Measurements from ENCODE around the gene LRRC2. TPM values are rescaled to one million over a fixed set of nuclear protein-coding genes. Genes with fewer than 3 reads are reported as not detected.
"Not testable (repeated sequence)": the region's sequence is repeated elsewhere in the genome, so short reads cannot be mapped to it uniquely, and the experiment has no call there.

The LRRC2 gene
- total RNA-seq, 3 donors from 2014 or later = 1.5 to 13.8 (median 2.0) TPM

- intact Hi-C loops (cut with DNase I; ENCODE audit: low total_unique reads) = no loop called here
- Histone ChIP-seq H3K4me3 (no peak overlapping the region), H3K27me3 (no peaks in the 10 kb centered on the region), H3K27ac (no peak overlapping the region), H3K36me3 (no peaks in the 10 kb centered on the region), H3K4me1 (no peaks in the 10 kb centered on the region), H3K9me3 (no peaks in the 10 kb centered on the region)
- no peak for TF ChIP-seq CTCF (IDR thresholded peaks at IDR 0.05)
- TF ChIP-seq POLR2AphosphoS5 (IDR thresholded peaks at IDR 0.05) = no peak
- no peak for TF ChIP-seq POLR2A (IDR thresholded peaks at IDR 0.05)
- DNase-seq (ENCODE audit: low spot score in 2 of 2) = no peak
Observed at GRCh38 chr3:46524832-46525231, 41.3 kb downstream of the LRRC2 start.

- Histone ChIP-seq H3K27me3 (no peaks in the 10 kb centered on the region), H3K27ac (no peak overlapping the region), H3K4me1 (no peaks in the 10 kb centered on the region), H3K4me3 (no peak overlapping the region), H3K9me3 (no peaks in the 10 kb centered on the region), H3K36me3 (no peaks in the 10 kb centered on the region)
- intact Hi-C loops (cut with DNase I; ENCODE audit: low total_unique reads) = no loop called here
- TF ChIP-seq POLR2A (IDR thresholded peaks at IDR 0.05) = no peak
- no peak for DNase-seq (ENCODE audit: low spot score in 2 of 2)
Observed at GRCh38 chr3:46524008-46524407, 42.1 kb downstream of the LRRC2 start.

GRCh38 chr3:46523556-46523955 lies 42.5 kb downstream of the LRRC2 start:
- intact Hi-C loops (cut with DNase I; ENCODE audit: low total_unique reads) = no loop called here

GRCh38 chr3:46522201-46522600 lies 43.9 kb downstream of the LRRC2 start:
- H3K4me3 ChIP-seq; H3K4me1 ChIP-seq; H3K27ac ChIP-seq; H3K36me3 ChIP-seq; H3K9me3 ChIP-seq; DNase-seq (ENCODE audit: low spot score in 2 of 2); H3K27me3 ChIP-seq; intact Hi-C loops (cut with DNase I; ENCODE audit: low total_unique reads): not testable (repeated sequence)

More at GRCh38 chr3:46523556-46523955, 42.5 kb downstream of the LRRC2 start:
- Histone ChIP-seq H3K4me3 (no peak overlapping the region), H3K9me3 (no peaks in the 10 kb centered on the region), H3K36me3 (no peaks in the 10 kb centered on the region), H3K27me3 (no peaks in the 10 kb centered on the region), H3K4me1 (no peaks in the 10 kb centered on the region), H3K27ac (no peak overlapping the region)
- no peak for DNase-seq (ENCODE audit: low spot score in 2 of 2)
- TF ChIP-seq POLR2A (IDR thresholded peaks at IDR 0.05) (no peak), CTCF (IDR thresholded peaks at IDR 0.05) (no peak), POLR2AphosphoS5 (IDR thresholded peaks at IDR 0.05) (no peak)

GRCh38 chr3:46521096-46521495 lies 45.0 kb downstream of the LRRC2 start:
- no peak overlapping the region for H3K4me3 ChIP-seq
- no peaks in the 10 kb centered on the region for H3K9me3 ChIP-seq
- intact Hi-C loops (cut with DNase I; ENCODE audit: low total_unique reads) = no loop called here
- DNase-seq (ENCODE audit: low spot score in 2 of 2) = no peak
- TF ChIP-seq POLR2AphosphoS5 (IDR thresholded peaks at IDR 0.05) = no peak
- no peak for TF ChIP-seq CTCF (IDR thresholded peaks at IDR 0.05)
- TF ChIP-seq POLR2A (IDR thresholded peaks at IDR 0.05) = no peak
- H3K27ac ChIP-seq = no peak overlapping the region
- no peaks in the 10 kb centered on the region for H3K27me3 ChIP-seq
- no peaks in the 10 kb centered on the region for H3K4me1 ChIP-seq
- no peaks in the 10 kb centered on the region for H3K36me3 ChIP-seq

- H3K36me3 ChIP-seq = no peaks in the 10 kb centered on the region
- no peak overlapping the region for H3K27ac ChIP-seq
- no peaks in the 10 kb centered on the region for H3K27me3 ChIP-seq
- H3K4me3 ChIP-seq = no peak overlapping the region
- H3K4me1 ChIP-seq = no peaks in the 10 kb centered on the region
- TF ChIP-seq POLR2AphosphoS5 (IDR thresholded peaks at IDR 0.05) (no peak), CTCF (IDR thresholded peaks at IDR 0.05) (no peak), POLR2A (IDR thresholded peaks at IDR 0.05) (no peak)
- DNase-seq (ENCODE audit: low spot score in 2 of 2) = no peak
- H3K9me3 ChIP-seq = no peaks in the 10 kb centered on the region
- intact Hi-C loops (cut with DNase I; ENCODE audit: low total_unique reads) = no loop called here
Observed at GRCh38 chr3:46520531-46520930, 45.6 kb downstream of the LRRC2 start.

All from breast epithelium (tissue), 4 donors.